Transverse colon (tissue), 4 donors: Measurements from ENCODE around the gene MAGI2. TPM values are rescaled to one million over a fixed set of nuclear protein-coding genes. Genes with fewer than 3 reads are reported as not detected.

Experiments
- DNase-seq: peaks from one replicate; pipeline ENCODE4 v3.0.0-alpha.2; 2019
- H3K27ac ChIP-seq, 4 donors: fragments of 200-600 bp; sonication (generic); 2 replicates each; pipeline ENCODE4 v1.5.1; 2016 to 2018; ENCODE audit warnings: inconsistent platforms in 4 of 4
- H3K27me3 ChIP-seq: fragments of 200-600 bp; sonication (generic); 2 replicates; pipeline ENCODE4 v1.5.1; 2017; ENCODE audit warnings: inconsistent platforms
- H3K36me3 ChIP-seq, 4 donors: fragments of 200-600 bp; sonication (generic); 2 replicates each; pipeline ENCODE4 v1.5.1; 2017 to 2019; ENCODE audit warnings: inconsistent platforms in 4 of 4
- H3K4me1 ChIP-seq, 4 donors: fragments of 200-600 bp; sonication (generic); 2 replicates each; pipeline ENCODE4 v1.5.1; 2017 to 2020; ENCODE audit warnings: inconsistent platforms in 4 of 4
- H3K4me3 ChIP-seq, 4 donors: fragments of 200-600 bp; sonication (generic); 1 replicate in 1 of 4; 2 replicates in 3 of 4; pipeline versions ENCODE4 v1.5.1 to v1.6.1; 2017 to 2019; ENCODE audit warnings: inconsistent platforms in 4 of 4
- H3K9me3 ChIP-seq, 2 donors: fragments of 200-600 bp; sonication (generic); 2 replicates each; pipeline ENCODE4 v1.5.1; 2017 to 2019; ENCODE audit warnings: inconsistent platforms in 2 of 2
- CTCF ChIP-seq, 5 experiments: fragments of 200-600 bp in 3 of 5; fragments of 450-650 bp in 2 of 5; sonication (generic) in 3 of 5; IDR thresholded peaks; 1 replicate in 2 of 5; 2 replicates in 3 of 5; pipeline ENCODE4 v1.5.1; 2016 to 2017; ENCODE audit warnings: antibody characterized with exemption in 5 of 5, inconsistent platforms in 3 of 5, mild to moderate bottlenecking in 2 of 5, moderate library complexity in 1 of 5
- EP300 ChIP-seq: sonication (generic); formaldehyde crosslinking; IDR thresholded peaks from one replicate; pipeline ENCODE4 v1.6.1; 2017; ENCODE audit warnings: antibody characterized with exemption, low read depth
- POLR2A ChIP-seq: fragments of 450-650 bp; IDR thresholded peaks from one replicate; pipeline ENCODE4 v1.6.1; 2016; ENCODE audit warnings: antibody characterized with exemption, mild to moderate bottlenecking, moderate library complexity
- POLR2AphosphoS5 ChIP-seq, 3 donors: sonication (generic); formaldehyde crosslinking; IDR thresholded peaks; one replicate each; pipeline ENCODE4 v1.6.1; 2016; ENCODE audit warnings: antibody characterized with exemption in 3 of 3
- WGBS, 2 donors: methylation state at CpG; one replicate each; pipeline ENCODE4 v1.1.5; 2018; ENCODE audit warnings: low coverage in 1 of 2; 5-methylcytosine and 5-hydroxymethylcytosine counted together
- in situ Hi-C, 4 donors: fragments of 200-750 bp; cut with MboI; loops; one replicate each; pipeline versions ENCODE4 v1.15.0 to v1.15.1; 2017; ENCODE audit warnings: low sequenced_read_pairs in 3 of 4, low pct_ligation_motif_present in 1 of 4, low pct_unique_long_range_greater_than_20kb in 1 of 4
- intact Hi-C: fragments of 100-400 bp; cut with DNase I; formaldehyde crosslinking; loops from one replicate; pipeline ENCODE4 v1.15.1; 2023; ENCODE audit warnings: low total_unique reads
- total RNA-seq, 4 donors: library from RNA; depleted of rRNA; stranded (reverse); fragments of >200 nt; gene quantifications; one replicate each; pipeline ENCODE4 v1.1.0, GENCODE V29; 2016

The MAGI2 gene
- total RNA-seq, 4 donors from 2014 or later: 1.6 to 9.7 (median 4.1) TPM

GRCh38 chr7:78218051-78218450, 1235.4 kb downstream of the MAGI2 start:
- intact Hi-C loops: no loop called here
- no peaks in the 10 kb centered on the region for H3K27me3 ChIP-seq
- H3K36me3 ChIP-seq: no peaks in the 10 kb centered on the region
- DNase-seq: no peak
- in situ Hi-C loops: no loop called here
- TF ChIP-seq POLR2AphosphoS5 (IDR thresholded peaks at IDR 0.05) (no peak), CTCF (IDR thresholded peaks at IDR 0.05) (no peak), POLR2A (no peak), EP300 (no peak)
- no peak overlapping the region for H3K27ac ChIP-seq
- no peak overlapping the region for H3K4me3 ChIP-seq
- peaks cover 0 to 4% (median 0%) of the 10 kb centered on the region in 4 donors for H3K4me1 ChIP-seq
- H3K9me3 ChIP-seq: no peaks in the 10 kb centered on the region
- 81 to 86% methylated on average over 1 of the region's 1 CpG for WGBS, 2 donors

GRCh38 chr7:78215199-78215598, 1238.3 kb downstream of the MAGI2 start:
- DNase-seq: no peak
- 70 to 86% methylated on average over 3 of the region's 3 CpGs for WGBS, 2 donors
- Histone ChIP-seq H3K4me1 (no peaks in the 10 kb centered on the region), H3K36me3 (no peaks in the 10 kb centered on the region), H3K27me3 (no peaks in the 10 kb centered on the region), H3K9me3 (no peaks in the 10 kb centered on the region), H3K4me3 (no peak overlapping the region), H3K27ac (no peak overlapping the region)
- TF ChIP-seq EP300: no peak
- no peak for TF ChIP-seq POLR2AphosphoS5 (IDR thresholded peaks at IDR 0.05)
- no peak for TF ChIP-seq CTCF (IDR thresholded peaks at IDR 0.05)
- no peak for TF ChIP-seq POLR2A
- in situ Hi-C loops (no loop called here), intact Hi-C loops (no loop called here)

GRCh38 chr7:78213402-78213801, 1240.1 kb downstream of the MAGI2 start:
- no peaks in the 10 kb centered on the region for H3K36me3 ChIP-seq
- H3K9me3 ChIP-seq: no peaks in the 10 kb centered on the region
- intact Hi-C loops (no loop called here), in situ Hi-C loops (no loop called here)
- H3K27me3 ChIP-seq: no peaks in the 10 kb centered on the region
- H3K4me3 ChIP-seq: no peak overlapping the region
- DNase-seq: no peak
- TF ChIP-seq EP300 (no peak), POLR2AphosphoS5 (IDR thresholded peaks at IDR 0.05) (no peak), CTCF (IDR thresholded peaks at IDR 0.05) (no peak), POLR2A (no peak)
- 55 to 75% methylated on average over 4 to 6 of the region's 6 CpGs for WGBS, 2 donors
- no peaks in the 10 kb centered on the region for H3K4me1 ChIP-seq
- no peak overlapping the region for H3K27ac ChIP-seq

- Histone ChIP-seq H3K4me1 (no peaks in the 10 kb centered on the region), H3K9me3 (no peaks in the 10 kb centered on the region), H3K27me3 (no peaks in the 10 kb centered on the region), H3K36me3 (no peaks in the 10 kb centered on the region), H3K27ac (no peak overlapping the region), H3K4me3 (no peak overlapping the region)
- in situ Hi-C loops: no loop called here
- intact Hi-C loops: no loop called here
- TF ChIP-seq CTCF (IDR thresholded peaks at IDR 0.05) (no peak), EP300 (no peak), POLR2AphosphoS5 (IDR thresholded peaks at IDR 0.05) (no peak), POLR2A (no peak)
- WGBS, 2 donors: 90 to 91% methylated on average over 2 to 3 of the region's 3 CpGs
- DNase-seq: no peak
Measured at GRCh38 chr7:78212476-78213060, 1240.9 kb downstream of the MAGI2 start.
